Measurements from ENCODE around the gene FNDC11. TPM values are rescaled to one million over a fixed set of nuclear protein-coding genes. Genes with fewer than 3 reads are reported as not detected.

The FNDC11 gene
- total and polyA plus RNA-seq, 10 donors = 0.33 to 2.0 (median 1.00) TPM

- Histone ChIP-seq H3K36me3 (peaks cover 0 to 7% (median 5%) of the 10 kb centered on the region in 6 donors), H3K9me3 (no peaks in the 10 kb centered on the region), H3K27ac (no peak overlapping the region), H3K4me3 (no peak overlapping the region), H3K27me3 (replicated peaks in 1 of 7) (peaks cover 0 to 32% (median 0%) of the 10 kb centered on the region in 7 donors), H3K4me1 (peaks cover 15 to 36% (median 25%) of the 10 kb centered on the region in 6 donors)
- TF ChIP-seq POLR2AphosphoS5 (IDR thresholded peaks at IDR 0.05) = no peak
- no peak for TF ChIP-seq POLR2A (IDR thresholded peaks at IDR 0.05)
- intact Hi-C loops (cut with DNase I; ENCODE audit: low total_unique reads) = no loop called here
- 80 to 88% (median 84%) methylated on average over 19 of the region's 19 CpGs for WGBS, 5 donors
- no peak for DNase-seq
Observed at GRCh38 chr20:63577317-63577894, 23.4 kb downstream of the FNDC11 start.

GRCh38 chr20:63578224-63579016 lies 24.5 kb downstream of the FNDC11 start:
- no peak for DNase-seq

GRCh38 chr20:63579017-63579694 lies 25.2 kb downstream of the FNDC11 start:
- intact Hi-C loops (cut with DNase I; ENCODE audit: low total_unique reads) = no loop called here
- Histone ChIP-seq H3K36me3 (no peaks in the 10 kb centered on the region), H3K4me1 (peaks cover 5 to 22% (median 11%) of the 10 kb centered on the region in 6 donors), H3K27ac (no peak overlapping the region), H3K4me3 (no peak overlapping the region), H3K9me3 (no peaks in the 10 kb centered on the region), H3K27me3 (replicated peaks in 1 of 7) (peaks cover 0 to 32% (median 0%) of the 10 kb centered on the region in 7 donors)
- no peak for DNase-seq
- no peak for TF ChIP-seq CTCF (IDR thresholded peaks at IDR 0.05 in 8 of 11, conservative IDR thresholded peaks at IDR 0.05 in 3 of 11)
- TF ChIP-seq POLR2A (IDR thresholded peaks at IDR 0.05) = no peak
- no peak for TF ChIP-seq POLR2AphosphoS5 (IDR thresholded peaks at IDR 0.05)
- 68 to 80% (median 76%) methylated on average over 18 to 19 of the region's 19 CpGs for WGBS, 5 donors

More at GRCh38 chr20:63578224-63579016, 24.5 kb downstream of the FNDC11 start:
- TF ChIP-seq CTCF (IDR thresholded peaks at IDR 0.05 in 8 of 11, conservative IDR thresholded peaks at IDR 0.05 in 3 of 11) (peak in 3 of 11 experiments; percentile 11 to 18 (median 11)), POLR2AphosphoS5 (IDR thresholded peaks at IDR 0.05) (no peak)
- Histone ChIP-seq H3K9me3 (no peaks in the 10 kb centered on the region), H3K27ac (no peak overlapping the region), H3K4me1 (peaks cover 7 to 26% (median 15%) of the 10 kb centered on the region in 6 donors), H3K36me3 (no peaks in the 10 kb centered on the region), H3K4me3 (no peak overlapping the region), H3K27me3 (replicated peaks in 1 of 7) (peaks cover 0 to 32% (median 0%) of the 10 kb centered on the region in 7 donors)
- 75 to 86% (median 80%) methylated on average over 22 to 26 of the region's 26 CpGs for WGBS, 5 donors
- intact Hi-C loops (cut with DNase I; ENCODE audit: low total_unique reads) = no loop called here

- H3K36me3 ChIP-seq = no peaks in the 10 kb centered on the region
- 54 to 64% (median 56%) methylated on average over 8 to 12 of the region's 12 CpGs for WGBS, 5 donors
- peaks cover 0 to 22% (median 0%) of the 10 kb centered on the region in 7 donors for H3K27me3 ChIP-seq (replicated peaks in 1 of 7)
- H3K27ac ChIP-seq = no peak overlapping the region
- peak; percentile 86 for DNase-seq
- no peak overlapping the region for H3K4me3 ChIP-seq
- intact Hi-C loops (cut with DNase I; ENCODE audit: low total_unique reads) = no loop called here
- peaks cover 0 to 11% (median 0%) of the 10 kb centered on the region in 6 donors for H3K4me1 ChIP-seq
- no peaks in the 10 kb centered on the region for H3K9me3 ChIP-seq
- peak in 10 of 11 experiments; percentile 6 to 61 (median 33) for TF ChIP-seq CTCF (IDR thresholded peaks at IDR 0.05 in 8 of 11, conservative IDR thresholded peaks at IDR 0.05 in 3 of 11)
- no peak for TF ChIP-seq POLR2A (IDR thresholded peaks at IDR 0.05)
- no peak for TF ChIP-seq POLR2AphosphoS5 (IDR thresholded peaks at IDR 0.05)
Observed at GRCh38 chr20:63580796-63581461, 27.0 kb downstream of the FNDC11 start.
